Middle frontal gyrus (tissue), 1 donor: ENCODE results near the gene COG8.
"Not testable (repeated sequence)": the region's sequence is repeated elsewhere in the genome, so short reads cannot be mapped to it uniquely, and the experiment has no call there.

ENCODE experiments used
- DNase-seq: peaks from one replicate; pipeline ENCODE4 v3.0.0-alpha.2; 2015; ENCODE audit warnings: low spot score; ENCODE audit errors: extremely low spot score

The COG8 gene, protein sequence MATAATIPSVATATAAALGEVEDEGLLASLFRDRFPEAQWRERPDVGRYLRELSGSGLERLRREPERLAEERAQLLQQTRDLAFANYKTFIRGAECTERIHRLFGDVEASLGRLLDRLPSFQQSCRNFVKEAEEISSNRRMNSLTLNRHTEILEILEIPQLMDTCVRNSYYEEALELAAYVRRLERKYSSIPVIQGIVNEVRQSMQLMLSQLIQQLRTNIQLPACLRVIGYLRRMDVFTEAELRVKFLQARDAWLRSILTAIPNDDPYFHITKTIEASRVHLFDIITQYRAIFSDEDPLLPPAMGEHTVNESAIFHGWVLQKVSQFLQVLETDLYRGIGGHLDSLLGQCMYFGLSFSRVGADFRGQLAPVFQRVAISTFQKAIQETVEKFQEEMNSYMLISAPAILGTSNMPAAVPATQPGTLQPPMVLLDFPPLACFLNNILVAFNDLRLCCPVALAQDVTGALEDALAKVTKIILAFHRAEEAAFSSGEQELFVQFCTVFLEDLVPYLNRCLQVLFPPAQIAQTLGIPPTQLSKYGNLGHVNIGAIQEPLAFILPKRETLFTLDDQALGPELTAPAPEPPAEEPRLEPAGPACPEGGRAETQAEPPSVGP

GRCh38 chr16:69339289-69340094 is at the start of gene COG8, which contains the start of gene NIP7:
Gene COG8 (minus strand): TSS chr16:69339564. CDS start chr16:69339552, 12 bp downstream.
Gene NIP7 (plus strand): TSS chr16:69339772. CDS start chr16:69339830, 58 bp downstream.
- DNase-seq, result peak; percentile 97

GRCh38 chr16:69386596-69386995 is 47.2 kb upstream of the COG8 start:
- DNase-seq, result no peak

- DNase-seq, result no peak
Measured at GRCh38 chr16:69384974-69385373, 45.6 kb upstream of the COG8 start.

- no peak for DNase-seq
Measured at GRCh38 chr16:69382421-69382820, 43.1 kb upstream of the COG8 start.

GRCh38 chr16:69381231-69381630 is 41.9 kb upstream of the COG8 start:
- DNase-seq, result no peak

DNA sequence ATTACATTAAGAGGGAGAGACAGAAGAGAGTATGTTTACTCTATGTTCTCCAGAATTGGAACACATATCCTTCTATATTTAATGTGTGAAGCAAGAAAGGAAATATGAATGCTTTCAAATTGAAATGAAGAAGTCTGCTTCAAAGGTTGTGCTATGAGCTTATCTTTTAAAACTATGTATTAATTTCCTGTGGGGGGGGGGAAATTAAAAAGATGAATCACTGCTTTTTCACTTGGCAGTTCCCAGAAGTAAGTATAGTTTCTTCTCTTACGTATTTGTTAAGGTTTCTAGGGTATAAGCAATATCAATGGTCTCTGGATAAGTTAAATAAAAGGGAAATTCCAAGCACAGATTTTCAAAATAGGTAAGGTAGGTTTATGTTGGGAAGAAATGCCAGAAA is 39.4 kb upstream of the COG8 start:
- DNase-seq, result no peak

- no peak for DNase-seq
Measured at GRCh38 chr16:69378036-69378435, 38.7 kb upstream of the COG8 start.

- DNase-seq, result no peak
Measured at GRCh38 chr16:69376393-69377059, 37.2 kb upstream of the COG8 start.

DNA sequence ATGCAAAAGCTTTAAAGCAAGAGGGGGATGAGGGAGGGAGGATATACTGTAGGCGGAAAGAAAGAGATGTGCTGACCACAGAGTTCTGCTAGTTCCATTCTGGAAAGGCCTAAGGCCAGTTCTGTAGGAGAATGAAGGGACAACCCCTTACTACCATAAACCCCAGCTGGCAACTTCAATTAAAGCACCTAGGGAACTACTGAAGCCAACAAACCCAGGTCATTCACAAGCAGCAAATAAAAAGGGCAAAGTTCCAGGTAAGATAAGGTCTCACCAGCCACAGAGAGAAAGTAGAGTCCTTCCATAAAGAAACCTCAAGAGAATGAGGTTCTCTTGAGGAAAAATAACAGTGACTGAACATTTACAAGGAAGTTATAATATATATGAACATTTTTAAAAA is 33.7 kb upstream of the COG8 start:
- no peak for DNase-seq

GRCh38 chr16:69371564-69371963 is 32.2 kb upstream of the COG8 start:
- DNase-seq, result no peak

DNA sequence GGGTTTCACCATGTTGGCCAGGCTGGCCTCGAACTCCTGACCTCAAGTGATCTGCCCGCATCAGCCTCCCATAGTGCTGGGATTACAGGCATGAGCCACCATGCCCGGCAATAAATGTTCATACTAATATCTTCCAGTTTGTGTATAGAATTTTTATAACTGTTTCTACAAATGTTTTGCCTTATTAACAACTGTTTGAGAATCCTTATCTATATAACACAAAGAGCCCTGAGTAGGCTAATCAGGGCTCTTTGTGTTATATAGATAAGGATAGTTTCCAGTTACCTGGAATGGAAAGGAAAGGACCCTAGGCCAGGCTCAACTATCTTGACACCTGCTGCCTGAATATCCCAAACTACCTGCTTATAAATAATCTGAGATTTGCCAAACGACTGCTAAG is 29.5 kb upstream of the COG8 start:
- DNase-seq, result no peak

DNA sequence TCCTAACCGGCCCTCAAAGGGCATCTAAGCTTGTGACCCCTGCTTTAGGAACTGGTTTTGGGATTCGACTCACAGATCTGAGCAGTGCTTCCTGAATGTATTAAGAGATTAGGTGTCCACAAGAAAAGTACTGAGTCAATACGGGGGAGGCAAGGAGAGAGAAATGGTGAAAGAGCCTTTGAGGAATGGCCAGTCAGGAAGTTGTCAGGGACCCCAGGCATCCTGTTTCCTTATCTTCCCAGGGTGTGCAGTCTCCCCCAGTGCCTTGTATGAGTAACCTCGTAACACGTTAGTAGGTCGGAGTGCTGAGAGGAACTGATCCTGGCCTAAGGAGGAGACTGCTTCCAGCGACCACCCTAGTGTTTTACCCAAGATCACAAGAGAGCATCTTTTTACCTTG is 28.6 kb upstream of the COG8 start:
- DNase-seq, result no peak

DNA sequence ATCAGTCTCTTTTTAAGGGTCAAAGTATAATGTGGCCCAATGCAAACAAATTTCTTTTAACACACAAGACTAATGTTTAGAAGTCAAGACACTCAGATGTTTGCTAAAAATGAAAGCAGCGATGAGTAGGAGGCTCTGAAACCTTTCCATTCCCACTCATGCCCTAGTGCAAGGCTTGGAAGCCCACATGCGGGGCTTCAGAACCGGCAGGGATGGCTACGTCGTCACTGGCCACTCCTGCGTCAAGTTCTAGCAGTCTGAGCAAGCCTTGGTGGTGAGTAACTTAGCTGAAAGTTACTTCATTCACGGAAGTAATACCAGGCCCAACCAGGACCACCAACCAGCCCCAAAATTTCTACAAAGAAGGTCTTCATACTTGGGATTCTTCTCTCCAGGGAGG is 27.1 kb upstream of the COG8 start:
- no peak for DNase-seq

DNA sequence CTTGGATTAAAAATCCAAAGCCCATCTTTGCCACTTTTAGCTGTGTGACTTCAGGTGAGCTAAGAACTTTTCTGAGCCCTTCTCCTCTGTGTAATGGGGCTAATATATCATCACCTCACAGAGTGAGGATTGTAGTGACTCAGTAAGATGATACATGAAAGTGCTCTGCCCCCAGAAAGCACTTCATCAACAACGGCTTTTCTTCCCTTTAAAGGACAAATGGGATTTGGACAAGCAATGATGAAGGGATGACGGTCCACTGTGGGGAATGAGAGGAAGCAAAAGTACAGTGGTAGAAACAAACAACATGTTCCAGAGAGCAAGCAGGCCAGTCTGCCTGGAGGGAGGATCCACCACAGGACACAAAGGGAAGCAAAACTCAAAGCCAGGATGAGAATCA is 26.5 kb upstream of the COG8 start:
- no peak for DNase-seq

DNA sequence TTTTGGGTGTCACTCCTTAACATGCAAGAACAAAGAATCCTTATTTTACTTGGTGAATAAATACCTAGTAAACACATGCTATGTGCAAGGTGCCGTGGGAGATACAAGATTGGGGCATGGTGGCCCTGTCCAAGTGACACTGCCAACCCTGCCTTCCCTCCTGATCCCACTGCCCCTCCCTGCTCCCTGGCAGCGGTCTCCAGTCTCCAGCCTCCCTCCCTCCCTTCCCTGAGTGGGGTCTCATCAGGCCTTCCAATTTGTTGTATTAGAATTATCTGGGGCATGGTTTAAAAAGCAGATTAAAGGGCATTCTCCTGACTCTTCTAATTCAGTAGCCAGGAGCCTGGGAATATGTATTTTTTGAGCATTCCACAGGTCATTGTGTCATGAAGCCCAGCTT is 24.7 kb upstream of the COG8 start:
- DNase-seq, result no peak

DNA sequence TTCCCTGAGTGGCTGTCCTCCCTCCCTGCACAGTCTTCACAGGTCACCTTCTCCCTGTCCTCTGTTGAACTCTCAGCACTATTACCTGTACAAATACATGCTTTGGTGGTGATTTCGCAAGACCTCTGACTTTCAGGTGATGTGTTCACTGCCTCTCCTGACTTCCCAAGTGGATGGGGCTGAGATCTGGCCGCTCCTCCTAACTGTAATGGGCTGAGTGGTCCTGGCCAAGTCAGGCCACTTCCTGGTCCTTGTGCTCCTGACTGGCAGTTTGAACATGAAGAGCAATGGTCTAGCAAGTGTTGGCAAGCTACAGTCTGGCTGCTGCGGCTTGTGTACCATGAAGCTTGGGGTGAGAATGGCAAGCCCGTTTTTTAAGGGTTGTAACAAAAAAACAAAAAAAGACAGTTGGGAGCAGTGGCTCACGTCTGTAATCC is 23.9 kb upstream of the COG8 start:
- no peak for DNase-seq

GRCh38 chr16:69360070-69360469 is 20.7 kb upstream of the COG8 start:
- not testable (repeated sequence) for DNase-seq

GRCh38 chr16:69351309-69352027 is 12.1 kb upstream of the COG8 start, which contains the start of gene TMED6:
Gene TMED6 (minus strand): TSS chr16:69351786. CDS start chr16:69351753, 33 bp downstream.
- no peak for DNase-seq

- no peak for DNase-seq
Measured at GRCh38 chr16:69350536-69351133, 11.3 kb upstream of the COG8 start.

DNA sequence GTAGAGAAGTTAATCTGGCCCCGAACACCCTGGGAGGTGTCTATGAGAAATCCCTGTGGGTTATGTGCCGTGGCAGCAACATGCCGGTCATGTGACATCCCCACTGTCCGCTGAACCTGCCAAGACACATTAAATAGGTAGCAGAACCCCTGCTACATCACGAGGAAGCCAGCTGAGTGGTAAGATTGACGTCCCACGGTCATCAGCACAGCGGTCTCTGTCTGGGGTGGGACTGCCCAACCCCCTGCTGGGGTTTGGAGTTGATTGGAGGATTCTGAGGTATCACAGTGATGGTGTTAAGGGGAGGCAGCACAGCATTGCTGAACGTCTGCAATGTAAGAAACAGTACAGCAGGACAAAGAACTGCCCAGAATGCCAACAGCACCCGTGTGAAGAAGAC is 10.2 kb upstream of the COG8 start:
- no peak for DNase-seq
